HG02623 (cell line): Measurements from ENCODE around the gene FLCN.

Source experiments
- ATAC-seq: cut with Tn5 transposase; IDR thresholded peaks from one replicate; pipeline ENCODE4 v1.9.1; 2021; ENCODE audit warnings: moderate library complexity; ENCODE audit not compliant: unreplicated experiment

Gene FLCN

DNA sequence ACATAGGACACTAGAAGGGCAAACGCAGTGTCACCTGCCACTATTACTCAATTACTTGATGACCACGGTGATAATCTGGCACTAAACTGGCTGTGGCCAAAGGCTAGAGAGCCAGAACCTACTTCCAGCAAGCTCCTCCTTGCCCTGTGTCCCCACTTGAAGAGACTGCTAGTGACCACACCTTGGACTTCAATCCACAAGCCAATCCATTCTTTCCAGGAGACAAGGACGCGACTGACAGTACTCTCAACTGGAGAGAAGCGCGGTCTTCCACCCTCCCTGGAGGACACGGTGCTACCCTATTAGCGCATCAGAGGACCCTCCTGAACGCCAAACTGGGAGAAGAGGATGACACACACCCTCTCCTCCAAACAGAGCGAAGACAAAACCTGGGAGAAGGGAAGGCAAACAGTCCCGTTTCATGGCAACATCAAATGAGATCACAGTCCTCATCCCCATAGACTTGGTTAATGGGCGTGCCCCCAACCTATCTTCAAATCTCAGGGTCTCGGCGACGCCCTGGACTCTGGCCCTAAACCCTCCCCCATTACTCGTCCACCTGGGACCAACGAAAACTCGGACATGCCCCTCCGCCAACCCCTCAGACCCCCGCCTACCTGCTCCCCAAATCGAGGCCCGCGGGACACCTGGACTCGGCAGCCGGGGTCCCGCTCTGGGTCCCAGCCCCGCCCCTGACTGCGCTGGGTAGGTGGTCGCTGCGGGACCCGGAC lies 508 bp downstream of the FLCN start:
- ATAC-seq, result peak; percentile 14

DNA sequence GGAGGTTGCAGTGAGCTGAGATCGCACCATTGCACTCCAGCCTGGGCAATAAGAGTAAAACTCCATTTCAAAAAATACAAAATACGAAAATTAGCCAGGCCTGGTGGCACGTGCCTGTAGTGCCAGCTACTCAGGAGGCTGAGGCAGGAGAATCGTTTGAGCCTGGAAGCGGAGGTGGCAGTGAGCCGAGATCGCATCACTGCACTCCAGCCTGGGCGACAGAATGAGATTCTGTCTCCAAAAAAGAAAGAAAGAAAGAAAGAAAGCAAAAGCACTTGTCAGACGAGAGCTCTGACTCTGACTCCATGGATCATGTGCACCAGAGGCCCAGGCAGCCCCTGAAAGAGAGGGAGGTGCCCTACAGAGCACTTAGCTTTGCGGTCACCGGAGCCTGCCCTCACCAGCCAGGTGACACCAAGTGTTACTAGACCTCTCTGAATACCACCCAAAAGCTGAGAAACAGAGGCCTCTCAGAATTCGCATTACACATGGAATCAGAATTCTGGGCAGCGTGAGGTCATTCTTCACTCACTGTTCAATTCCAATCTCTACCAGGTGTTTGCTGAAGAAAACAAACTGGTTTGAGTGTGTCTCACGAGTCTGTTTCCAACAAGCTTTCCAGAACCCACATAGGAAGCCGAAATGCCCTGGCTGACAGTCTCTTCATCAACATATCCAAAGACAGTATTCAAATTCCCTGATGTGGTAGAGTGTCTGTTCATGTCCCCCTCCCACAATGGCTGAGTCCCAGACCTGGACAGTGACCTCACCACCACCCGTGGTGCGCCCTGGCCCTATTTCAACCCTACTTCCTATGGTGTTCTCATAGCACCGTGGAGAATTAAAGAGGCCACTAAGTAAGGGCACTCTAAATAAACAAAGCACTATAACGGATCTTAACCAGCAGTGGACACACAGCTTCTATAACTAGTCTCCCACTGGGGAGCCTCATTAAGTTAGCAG lies 1.5 kb downstream of the FLCN start:
- no peak for ATAC-seq

DNA sequence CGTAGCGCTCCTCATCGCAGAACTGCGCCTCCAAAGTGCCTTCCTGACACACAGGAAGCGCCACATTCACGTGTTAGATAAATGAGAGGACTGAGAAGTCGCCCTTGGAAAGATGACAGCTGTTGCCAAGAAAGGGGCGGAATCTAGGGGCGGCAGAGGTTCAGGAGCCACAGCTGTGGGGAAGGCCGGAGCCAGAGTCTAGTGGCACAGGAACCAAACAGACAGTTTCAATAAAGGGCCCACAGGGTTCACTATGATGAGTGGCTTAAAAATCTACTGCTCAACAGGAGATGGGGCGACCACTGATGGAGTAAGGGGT lies 4.7 kb downstream of the FLCN start:
- no peak for ATAC-seq

DNA sequence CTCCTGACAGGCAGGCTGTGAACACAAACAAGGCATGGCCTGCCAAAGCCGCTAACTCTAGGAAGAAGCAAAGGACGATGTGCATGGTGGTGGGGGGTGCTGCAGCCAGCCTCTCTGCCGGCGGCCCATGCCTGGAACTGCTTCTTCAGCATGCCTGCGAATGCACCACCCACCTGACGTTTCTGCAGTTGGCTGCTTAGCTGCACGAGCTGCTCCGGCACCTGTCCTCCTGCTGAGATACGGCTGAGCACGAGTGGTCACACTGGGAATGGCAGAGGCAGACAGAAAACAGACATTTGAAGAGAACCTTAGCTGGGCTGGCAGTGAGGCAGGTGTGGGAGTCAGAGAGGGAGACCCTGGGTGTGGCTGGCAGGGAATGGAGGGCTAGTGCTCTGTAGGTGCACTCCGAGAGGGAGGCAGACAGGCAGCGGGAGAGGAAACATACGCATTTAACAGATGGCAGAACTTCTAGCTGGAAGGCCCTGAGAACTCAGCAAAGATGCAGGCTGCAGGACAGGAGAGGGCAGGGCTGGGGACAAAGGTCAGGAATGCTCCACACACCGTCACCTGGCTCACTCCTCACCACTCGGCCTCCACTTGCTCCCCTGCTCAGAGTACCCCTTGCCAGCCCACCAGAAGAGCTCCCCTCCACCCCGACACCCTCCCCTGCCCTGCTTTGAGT lies 5.2 kb downstream of the FLCN start:
- no peak for ATAC-seq

DNA sequence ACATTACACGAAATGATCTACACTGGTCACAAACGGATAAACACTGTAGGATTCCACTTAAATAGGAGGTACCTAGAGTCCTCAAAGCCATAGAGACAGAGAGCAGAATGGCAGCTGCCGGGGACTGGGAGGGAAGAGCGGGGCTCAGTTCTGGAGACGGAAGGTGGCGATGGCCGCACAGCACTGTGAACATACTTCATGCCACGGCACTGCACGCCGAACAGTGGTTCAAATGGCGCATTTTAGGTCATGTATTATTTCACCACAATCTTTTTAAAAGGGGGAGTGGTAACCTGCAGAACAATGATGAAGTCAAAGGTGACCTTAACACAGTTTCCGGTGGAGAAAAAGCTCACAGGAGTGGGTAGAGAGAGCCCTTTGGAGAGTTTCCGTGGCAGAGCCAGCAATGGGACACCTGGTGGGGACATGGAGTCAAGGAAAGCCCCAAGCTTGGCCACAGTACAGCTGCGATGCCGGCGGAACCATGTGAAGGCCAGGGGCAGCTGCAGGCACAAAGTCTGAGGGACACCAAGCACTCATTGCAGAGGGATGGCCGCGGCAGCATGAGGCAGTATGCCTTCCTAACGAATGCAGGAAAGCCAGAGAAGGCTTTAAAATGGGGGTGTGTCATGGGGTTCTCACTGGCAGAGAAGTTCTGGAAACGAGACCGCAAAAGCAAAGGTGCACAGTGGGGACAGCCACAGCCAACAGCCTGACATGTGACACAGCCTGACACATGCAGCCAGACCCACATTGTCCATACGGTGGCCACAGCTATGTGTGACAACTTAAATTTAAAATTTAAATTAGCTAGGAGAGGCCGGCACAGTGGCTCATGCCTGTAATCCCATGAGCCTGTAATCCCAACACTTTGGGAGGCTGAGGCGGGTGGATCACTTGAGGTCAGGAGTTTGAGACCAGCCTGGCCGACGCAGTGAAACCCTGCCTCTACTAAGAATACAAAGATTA lies 7.3 kb downstream of the FLCN start:
- no peak for ATAC-seq

DNA sequence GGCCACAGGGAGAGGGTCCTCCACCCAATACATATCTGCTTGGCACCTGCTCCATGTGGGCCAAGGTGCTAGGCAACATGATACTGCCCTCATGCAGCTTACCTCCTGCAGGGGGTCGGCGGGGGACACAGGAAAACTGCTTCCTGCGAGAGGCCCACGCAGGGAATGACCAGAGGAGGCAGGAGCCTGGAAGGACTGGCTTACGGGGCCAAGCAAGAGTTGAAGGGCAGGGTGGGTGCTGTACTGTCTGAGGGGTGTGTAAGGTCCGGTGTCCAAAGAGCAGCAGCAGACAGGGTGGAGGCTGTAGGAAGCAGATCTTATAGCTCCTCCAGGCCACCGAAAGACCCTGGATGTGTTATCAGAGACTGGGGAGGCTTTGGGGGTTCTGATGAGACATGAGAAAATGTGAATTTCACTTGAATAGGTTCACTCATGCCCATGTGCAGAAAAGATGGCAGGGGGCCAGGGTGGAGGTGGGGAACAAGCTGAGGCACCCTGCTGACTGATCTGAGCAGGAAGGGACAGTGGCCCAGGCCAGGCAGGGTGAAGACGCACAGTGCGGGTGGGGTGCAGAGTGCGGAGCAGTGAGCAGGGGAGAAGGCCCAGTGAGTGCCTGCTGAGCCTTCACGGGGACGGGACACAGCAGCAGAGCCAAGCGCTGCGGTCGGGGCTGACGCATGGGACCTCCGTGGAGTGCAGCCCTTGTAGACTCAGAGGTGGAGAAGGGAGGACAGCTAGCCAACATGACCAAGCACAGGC lies 8.3 kb downstream of the FLCN start:
- no peak for ATAC-seq

DNA sequence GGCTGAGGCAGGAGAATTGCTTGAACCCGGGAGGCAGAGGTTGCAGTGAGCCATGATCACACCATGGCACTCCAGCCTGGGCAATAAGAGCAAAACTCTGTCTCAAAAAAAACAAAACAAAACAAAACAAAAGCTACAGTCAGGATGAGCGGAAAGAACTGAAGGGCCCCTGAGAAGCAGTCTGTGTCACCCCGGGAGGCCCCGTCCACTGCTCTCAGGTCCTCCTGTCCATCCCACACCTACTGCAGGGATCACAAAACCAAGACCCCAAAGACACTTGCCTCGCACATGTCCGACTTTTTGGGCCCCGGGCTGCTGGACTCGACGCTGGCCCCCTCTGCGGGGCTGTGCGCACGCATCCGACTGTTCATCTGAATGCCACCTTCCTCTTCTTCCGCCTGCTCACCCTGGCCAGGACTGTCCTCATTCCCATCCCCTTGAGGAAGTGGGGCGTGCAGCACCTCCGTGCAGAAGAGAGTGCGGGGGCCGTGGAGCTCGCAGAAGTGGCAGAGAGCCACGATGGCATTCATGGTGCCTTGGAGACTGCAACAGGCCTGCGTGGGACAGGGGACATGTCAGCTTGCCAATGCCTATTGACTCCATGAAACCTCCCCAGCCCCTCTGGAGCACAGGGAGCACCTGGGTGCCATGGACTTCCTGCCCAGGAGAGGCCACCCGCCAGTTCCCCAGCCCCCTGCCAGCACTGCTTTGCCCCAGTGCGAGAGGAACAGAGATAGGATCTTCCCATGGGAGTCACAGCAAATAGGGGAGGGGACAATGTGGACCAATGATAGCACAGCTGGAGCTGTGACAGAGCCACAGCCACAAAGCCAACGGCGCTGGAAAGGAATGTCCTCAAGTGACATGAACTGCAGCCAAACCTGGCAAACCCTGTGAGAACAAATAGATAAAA lies 9.1 kb downstream of the FLCN start:
- no peak for ATAC-seq

DNA sequence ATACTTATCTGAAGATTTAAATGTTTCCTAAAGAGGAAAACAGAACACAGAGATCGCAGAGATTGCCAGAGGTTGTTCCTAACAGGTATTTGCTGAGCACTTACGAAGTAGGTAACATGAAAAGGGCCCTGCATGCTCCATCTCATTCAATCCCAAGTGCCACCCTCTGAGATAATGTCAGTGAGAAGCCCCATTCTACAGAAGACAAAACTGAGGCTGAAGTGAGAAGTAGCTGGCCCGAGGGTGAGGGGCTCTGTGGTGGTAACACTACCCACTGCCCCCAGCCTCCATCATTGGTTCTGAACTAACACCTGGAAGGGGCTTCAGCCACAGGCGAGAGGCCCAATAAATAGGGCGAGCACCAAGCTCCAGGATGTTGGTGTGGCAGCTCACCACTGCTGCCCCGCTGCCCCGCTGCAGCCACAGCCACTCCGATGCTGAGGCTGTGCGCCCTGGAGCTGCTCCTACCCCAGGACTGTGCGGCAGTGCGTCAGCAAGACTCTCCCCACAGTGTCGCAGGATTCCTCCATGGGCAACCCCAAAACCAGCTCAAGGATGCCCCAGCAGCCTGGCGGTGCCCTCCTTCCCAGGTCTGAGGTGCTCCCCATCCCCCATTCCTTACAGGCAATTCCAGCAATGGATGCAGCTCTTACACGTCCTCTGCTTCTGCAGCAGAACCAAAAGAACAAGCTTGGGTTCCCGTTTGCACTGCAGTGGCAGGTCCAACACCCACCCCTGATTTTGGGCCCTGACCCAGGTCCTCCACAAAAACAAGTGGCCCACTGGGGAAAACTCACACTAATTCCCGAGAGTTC lies 10.3 kb downstream of the FLCN start:
- ATAC-seq, result no peak

DNA sequence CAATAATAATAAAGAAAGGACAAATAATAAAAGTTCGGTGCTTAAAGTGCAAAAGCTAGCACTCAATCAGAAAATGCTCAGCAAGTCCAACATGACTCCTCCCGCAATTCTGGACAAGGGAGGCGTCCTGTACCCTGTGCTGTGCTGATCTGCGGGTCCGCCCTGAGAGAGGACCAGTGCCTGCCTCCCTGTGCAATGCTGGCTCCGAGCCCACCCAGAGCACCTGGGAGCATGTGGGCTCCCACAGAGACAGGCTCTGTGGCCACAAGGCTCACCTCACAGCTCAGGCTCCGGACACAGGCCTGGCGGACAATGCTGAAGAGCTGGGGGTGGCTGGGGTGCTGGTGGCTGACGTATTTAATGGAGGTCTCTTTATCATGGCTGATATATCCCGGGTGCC lies 11.1 kb downstream of the FLCN start:
- no peak for ATAC-seq

DNA sequence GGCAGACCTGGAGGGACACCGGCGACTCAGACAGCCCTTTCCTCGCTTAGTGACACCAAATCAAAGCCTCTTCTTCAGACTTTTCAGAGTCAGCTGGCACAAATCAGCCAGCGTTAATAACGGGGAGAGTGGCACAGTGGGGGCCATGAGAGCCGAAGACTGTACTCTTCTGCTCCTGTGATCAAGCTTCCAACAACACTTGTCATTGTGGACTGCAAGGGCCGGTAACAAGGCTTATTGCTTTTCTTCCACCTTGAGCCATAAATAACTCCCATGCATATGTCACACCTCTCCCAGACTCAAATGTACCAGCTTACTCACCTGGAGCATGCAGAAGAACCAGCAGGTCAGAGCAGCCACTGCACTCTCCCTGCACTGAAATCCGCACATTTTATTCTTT lies 12.8 kb downstream of the FLCN start:
- ATAC-seq, result no peak

DNA sequence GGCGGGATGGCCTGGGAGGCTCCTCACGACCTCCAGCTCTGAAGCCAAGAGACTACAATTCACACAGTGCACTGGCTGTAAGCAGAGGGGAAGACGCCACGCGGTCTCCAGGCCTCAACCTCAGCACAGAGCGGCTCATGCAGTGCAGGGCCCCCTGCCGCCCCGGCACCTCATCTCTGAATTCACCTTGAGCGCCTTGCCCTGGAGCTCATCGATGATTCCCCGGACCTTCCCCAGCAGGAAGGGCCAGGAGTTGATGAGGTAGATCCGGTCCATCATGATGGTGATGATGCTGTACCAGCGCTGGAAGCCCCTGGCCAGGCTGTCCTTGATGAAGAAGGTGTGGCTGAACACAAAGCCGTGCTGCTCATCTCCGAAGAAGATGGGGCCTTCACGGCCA lies 13.2 kb downstream of the FLCN start:
- no peak for ATAC-seq

DNA sequence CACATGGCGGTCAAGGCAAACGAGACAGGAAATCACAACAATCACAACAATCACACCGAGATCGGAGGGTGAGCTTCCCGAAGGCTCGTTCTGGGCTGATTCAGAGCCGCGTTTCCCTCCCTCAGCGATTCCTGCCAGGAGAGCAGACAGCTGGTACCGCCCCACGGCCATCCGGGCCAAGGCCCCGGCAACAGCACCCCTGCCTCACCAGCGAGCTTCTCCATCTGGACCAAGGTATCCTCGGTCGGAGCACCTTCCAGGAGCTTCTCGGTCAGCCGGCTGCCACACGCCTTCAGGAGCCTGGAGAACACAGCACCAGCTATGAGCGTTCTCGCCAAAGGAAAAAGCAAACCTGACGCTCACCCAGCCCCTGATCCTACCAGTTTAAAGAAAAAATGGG lies 15.6 kb downstream of the FLCN start:
- ATAC-seq, result no peak

DNA sequence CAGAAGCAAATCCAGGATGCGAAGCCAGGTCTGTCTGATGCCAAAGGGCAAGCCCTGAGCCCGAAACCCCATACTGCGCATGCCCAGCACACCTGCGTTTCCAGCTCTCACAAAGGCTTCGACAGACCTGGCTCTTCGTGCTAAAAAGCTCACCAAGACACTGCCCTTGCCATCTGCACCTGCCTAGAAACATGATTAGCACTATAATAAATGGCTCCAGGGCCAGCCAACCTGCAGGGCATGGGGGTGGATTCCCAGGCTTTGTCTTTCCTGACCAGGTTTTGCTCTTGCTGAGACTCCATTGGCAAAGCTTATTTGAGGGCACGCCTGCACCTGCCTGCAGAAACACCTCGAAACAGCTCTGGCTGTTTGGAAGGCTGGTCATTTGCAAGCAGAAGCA lies 16.4 kb downstream of the FLCN start:
- ATAC-seq, result no peak

DNA sequence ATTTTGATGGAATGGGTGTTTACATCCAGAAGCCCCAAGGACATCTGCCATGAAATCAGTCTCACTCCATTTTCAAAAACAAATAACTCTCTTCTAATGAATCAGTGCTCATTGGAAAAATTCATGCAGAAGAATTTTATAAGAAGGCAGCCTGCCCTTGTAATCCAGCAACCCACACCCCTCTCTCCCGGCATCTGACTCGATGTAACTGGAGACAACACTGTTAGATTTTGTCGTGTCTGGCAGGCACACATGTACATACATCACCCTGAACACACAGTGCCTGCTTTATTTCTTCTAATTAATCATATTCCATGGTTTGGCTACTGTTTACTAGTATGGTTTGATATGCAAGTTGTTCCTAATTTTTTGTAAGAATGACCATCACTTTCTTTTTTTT lies 19.0 kb downstream of the FLCN start:
- no peak for ATAC-seq

DNA sequence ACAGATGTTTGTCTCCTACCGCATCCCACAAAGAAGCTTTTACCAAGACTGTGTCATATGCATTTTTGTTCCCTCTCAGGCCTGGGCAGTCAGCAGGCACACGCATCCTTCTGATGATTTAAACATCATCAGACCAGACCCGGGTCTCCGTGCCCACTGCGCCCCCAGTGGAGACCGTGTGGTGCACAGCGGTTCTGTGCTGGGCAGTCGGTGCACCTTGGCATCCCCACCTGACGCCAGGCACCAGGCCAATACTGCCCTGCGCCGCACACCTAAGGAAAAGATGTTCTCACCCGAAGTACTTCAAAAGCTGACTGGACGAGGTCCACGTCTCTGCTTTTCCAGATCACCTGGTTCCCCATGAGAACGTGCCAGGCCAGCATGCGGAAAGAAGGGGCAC lies 20.2 kb downstream of the FLCN start:
- ATAC-seq, result no peak

DNA sequence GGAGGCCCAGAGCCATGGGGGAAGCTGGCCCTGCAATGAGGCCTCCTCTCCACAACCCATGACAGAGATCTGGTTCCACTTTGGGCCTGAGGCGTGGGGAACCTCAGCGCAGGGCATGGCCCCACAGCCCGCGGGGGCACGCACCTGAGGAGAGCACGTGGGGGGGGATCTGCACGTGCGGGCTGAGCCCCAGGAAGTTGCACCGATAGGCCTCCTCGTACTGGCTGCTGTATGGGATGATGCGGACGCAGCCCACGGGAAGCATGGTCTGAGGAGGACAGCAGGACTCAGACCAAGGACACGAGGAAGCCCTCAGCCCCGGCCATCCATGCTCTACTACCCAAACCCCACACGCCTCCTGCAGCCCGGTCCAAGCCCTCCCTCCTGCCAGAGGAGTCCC lies 20.7 kb downstream of the FLCN start:
- ATAC-seq, result no peak

DNA sequence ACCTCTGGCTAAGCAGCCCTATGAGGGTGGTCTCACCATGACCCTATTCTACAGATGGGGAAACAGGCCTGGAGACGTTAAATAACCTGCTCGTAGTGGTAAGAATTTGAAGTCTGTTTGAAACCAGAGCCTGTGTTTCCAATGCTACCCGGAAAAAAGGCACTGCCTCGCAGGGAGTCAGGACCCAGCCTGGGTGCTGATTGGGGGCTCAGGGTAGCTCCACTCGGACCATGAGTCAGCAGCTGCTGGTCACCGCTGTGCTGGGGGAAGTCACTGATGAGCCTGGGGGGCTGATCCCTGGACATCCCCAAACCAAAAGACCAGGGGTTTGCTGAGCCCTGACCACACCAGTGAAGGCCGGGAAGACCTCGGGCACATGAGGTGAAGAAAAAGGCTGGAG lies 21.4 kb downstream of the FLCN start:
- no peak for ATAC-seq
